PC-3 (cell line): ENCODE results near the gene VPREB3.

Experiments used
- CTCF ChIP-seq: fragments of 300-600 bp; sonication (generic); conservative IDR thresholded peaks from 2 replicates; pipeline ENCODE4 v1.5.1; 2017; ENCODE audit warnings: antibody characterized with exemption, low read depth, mild to moderate bottlenecking, low read length
- EZH2 ChIP-seq: fragments of 300-600 bp; sonication (generic); IDR thresholded peaks from one replicate; pipeline ENCODE4 v1.6.1; 2017; ENCODE audit warnings: antibody characterized with exemption, mild to moderate bottlenecking, low read length; ENCODE audit not compliant: unreplicated experiment
- EZH2phosphoT487 ChIP-seq: fragments of 300-600 bp; sonication (generic); IDR thresholded peaks from 2 replicates; pipeline ENCODE4 v1.6.1; 2018; ENCODE audit warnings: mild to moderate bottlenecking, antibody characterized with exemption, low read length, borderline replicate concordance

- TF ChIP-seq CTCF (no peak), EZH2 (no peak), EZH2phosphoT487 (no peak)
These were observed 50.2 kb downstream of the VPREB3 start for GRCh38 chr22:23704062-23704461.
